HG03439 (cell line): ENCODE data around the gene SH3RF3.
"Not testable (repeated sequence)": the region's sequence is repeated elsewhere in the genome, so short reads cannot be mapped to it uniquely, and the experiment has no call there.

Source experiments
- ATAC-seq: cut with Tn5 transposase; IDR thresholded peaks from one replicate; pipeline ENCODE4 v1.9.1; 2021; ENCODE audit warnings: mild to moderate bottlenecking, moderate library complexity; ENCODE audit not compliant: unreplicated experiment

Gene SH3RF3

GRCh38 chr2:109155553-109156451, 26.8 kb downstream of the SH3RF3 start:
- no peak for ATAC-seq

- ATAC-seq: no peak
These were observed 28.6 kb downstream of the SH3RF3 start for GRCh38 chr2:109157563-109158105.

GRCh38 chr2:109158237-109158636, 29.2 kb downstream of the SH3RF3 start:
- no peak for ATAC-seq

- ATAC-seq: no peak
These were observed 30.1 kb downstream of the SH3RF3 start for GRCh38 chr2:109159096-109159495.

GRCh38 chr2:109160714-109161440, 31.9 kb downstream of the SH3RF3 start:
- no peak for ATAC-seq

GRCh38 chr2:109162367-109162766, 33.4 kb downstream of the SH3RF3 start:
- not testable (repeated sequence) for ATAC-seq

- ATAC-seq: no peak
These were observed 34.0 kb downstream of the SH3RF3 start for GRCh38 chr2:109162999-109163398.

- ATAC-seq: no peak
These were observed 35.3 kb downstream of the SH3RF3 start for GRCh38 chr2:109164311-109164710.

- no peak for ATAC-seq
These were observed 35.8 kb downstream of the SH3RF3 start for GRCh38 chr2:109164739-109165221.

- no peak for ATAC-seq
These were observed 37.8 kb downstream of the SH3RF3 start for GRCh38 chr2:109166811-109167210.

GRCh38 chr2:109168086-109168485, 39.1 kb downstream of the SH3RF3 start:
- ATAC-seq: no peak

- ATAC-seq: no peak
These were observed 39.7 kb downstream of the SH3RF3 start for GRCh38 chr2:109168716-109169115.

GRCh38 chr2:109170645-109171044, 41.6 kb downstream of the SH3RF3 start:
- no peak for ATAC-seq

- ATAC-seq: no peak
These were observed 42.7 kb downstream of the SH3RF3 start for GRCh38 chr2:109171444-109172334.

GRCh38 chr2:109172556-109173105, 43.6 kb downstream of the SH3RF3 start:
- no peak for ATAC-seq

GRCh38 chr2:109173311-109174171, 44.5 kb downstream of the SH3RF3 start:
- ATAC-seq: no peak

- no peak for ATAC-seq
These were observed 45.2 kb downstream of the SH3RF3 start for GRCh38 chr2:109174214-109174613.

GRCh38 chr2:109174626-109175349, 45.8 kb downstream of the SH3RF3 start:
- no peak for ATAC-seq

GRCh38 chr2:109175350-109175678, 46.3 kb downstream of the SH3RF3 start:
- no peak for ATAC-seq
